SK-N-SH (cell line): ENCODE data around the gene UGT1A4. TPM values are rescaled to one million over a fixed set of nuclear protein-coding genes. Genes with fewer than 3 reads are reported as not detected.

Experiments
- CTCF ChIA-PET: fragments of 300-600, 350-600 bp; formaldehyde crosslinking; extraction: SDS; loops from one replicate; lab custom pipeline; 2021; lab: Yijun Ruan, JAX
- POLR2A ChIA-PET: fragments of 350-600 bp; sonication (Branson Sonifier 250); formaldehyde crosslinking; extraction: SDS; loops from one replicate; lab custom pipeline; 2020; ENCODE audit warnings: antibody characterized with exemption, inconsistent platforms; lab: Yijun Ruan, JAX
- DNase-seq: peaks from one replicate; pipeline ENCODE4 v3.0.0; 2012
- H2AFZ ChIP-seq: fragments of 200-600 bp; sonication (generic); 2 replicates; pipeline ENCODE4 v1.8.1; 2016; ENCODE audit warnings: antibody characterized with exemption, mild to moderate bottlenecking, low read depth
- H3F3A ChIP-seq: fragments of 200-600 bp; sonication (generic); replicated peaks from 2 replicates; pipeline ENCODE3; 2016; ENCODE audit warnings: antibody characterized with exemption, mild to moderate bottlenecking; ENCODE audit not compliant: insufficient read depth
- H3K27ac ChIP-seq, 2 experiments: fragments of 200-500 bp in 1 of 2; fragments of 200-600 bp in 1 of 2; sonication (Bioruptor generic) in 1 of 2; sonication (generic), shearing (Covaris generic) in 1 of 2; 2 replicates each; pipeline versions ENCODE4 v1.5.1 to v1.6.1; 2014 to 2016; ENCODE audit warnings: low read depth in 2 of 2, inconsistent platforms in 1 of 2, low read length in 1 of 2, mild to moderate bottlenecking in 1 of 2, mixed read lengths in 1 of 2
- H3K27me3 ChIP-seq: fragments of 200-600 bp; sonication (generic), shearing (Covaris generic); 2 replicates; pipeline ENCODE4 v1.6.1; 2016; ENCODE audit warnings: mixed run types; ENCODE audit not compliant: insufficient read depth
- H3K36me3 ChIP-seq, 2 experiments: fragments of 200-500 bp in 1 of 2; fragments of 200-600 bp in 1 of 2; sonication (Bioruptor generic) in 1 of 2; sonication (generic) in 1 of 2; replicated peaks in 1 of 2; 2 replicates each; pipeline versions ENCODE3 to v1.5.1; 2014 to 2016; ENCODE audit warnings: low read length in 1 of 2, mild to moderate bottlenecking in 1 of 2; ENCODE audit not compliant: insufficient read depth in 2 of 2, control insufficient read depth in 1 of 2
- H3K4me1 ChIP-seq, 2 experiments: fragments of 200-500 bp in 1 of 2; fragments of 200-600 bp in 1 of 2; sonication (Bioruptor generic) in 1 of 2; sonication (generic), shearing (Covaris generic) in 1 of 2; 2 replicates each; pipeline versions ENCODE4 v1.5.1 to v1.6.1; 2014 to 2016; ENCODE audit warnings: low read depth in 1 of 2, low read length in 1 of 2, mixed run types in 1 of 2; ENCODE audit not compliant: insufficient read depth in 2 of 2, control insufficient read depth in 1 of 2
- H3K4me2 ChIP-seq: fragments of 200-600 bp; sonication (generic), shearing (Covaris generic); 2 replicates; pipeline ENCODE4 v1.6.1; 2017; ENCODE audit warnings: mixed run types
- H3K4me3 ChIP-seq, 2 experiments: fragments of 200-500 bp in 1 of 2; fragments of 200-600 bp in 1 of 2; sonication (Bioruptor generic) in 1 of 2; sonication (generic), shearing (Covaris generic) in 1 of 2; 2 replicates each; pipeline versions ENCODE4 v1.5.1 to v1.8.1; 2014 to 2016; ENCODE audit warnings: low read depth in 2 of 2, inconsistent platforms in 1 of 2, low read length in 1 of 2, mild to moderate bottlenecking in 1 of 2, mixed read lengths in 1 of 2, moderate library complexity in 1 of 2
- H3K79me2 ChIP-seq: fragments of 200-600 bp; sonication (generic); 2 replicates; pipeline ENCODE4 v1.8.1; 2017; ENCODE audit warnings: mild to moderate bottlenecking; ENCODE audit not compliant: insufficient read depth
- H3K9ac ChIP-seq: fragments of 200-600 bp; sonication (generic); 2 replicates; pipeline ENCODE4 v1.6.1; 2017; ENCODE audit warnings: mixed run types
- H3K9me2 ChIP-seq: fragments of 200-600 bp; sonication (generic); 2 replicates; pipeline ENCODE4 v1.6.1; 2017; ENCODE audit warnings: mixed run types
- H3K9me3 ChIP-seq: fragments of 200-600 bp; sonication (generic); 2 replicates; pipeline ENCODE4 v1.6.1; 2017; ENCODE audit warnings: mixed run types, mild to moderate bottlenecking, moderate library complexity
- H4K20me1 ChIP-seq: fragments of 200-600 bp; sonication (generic); 2 replicates; pipeline ENCODE4 v1.6.1; 2017; ENCODE audit warnings: mild to moderate bottlenecking, mixed run types; ENCODE audit not compliant: insufficient read depth
- EP300 ChIP-seq, 2 experiments: IDR thresholded peaks; 2 replicates each; pipeline versions ENCODE4 v1.4.0 to v1.6.1; 2012; ENCODE audit warnings: borderline replicate concordance in 1 of 2, low read depth in 1 of 2, low read length in 1 of 2
- EZH2phosphoT487 ChIP-seq: fragments of 200-600 bp; sonication (generic); IDR thresholded peaks from 2 replicates; pipeline ENCODE4 v1.6.1; 2017; ENCODE audit warnings: low read depth, mixed run types, mild to moderate bottlenecking, antibody characterized with exemption, moderate library complexity, borderline replicate concordance
- FOXJ3 ChIP-seq: sonication (generic); formaldehyde crosslinking; IDR thresholded peaks from 2 replicates; pipeline ENCODE4 v1.5.1; 2020; ENCODE audit warnings: mild to moderate bottlenecking, missing genetic modification reagents
- GATA2 ChIP-seq: sonication (generic); formaldehyde crosslinking; IDR thresholded peaks from 2 replicates; pipeline ENCODE4 v1.5.0; 2020; ENCODE audit warnings: mild to moderate bottlenecking, missing genetic modification reagents
- IRF3 ChIP-seq: fragments of 150-350 bp; IDR thresholded peaks from 2 replicates; pipeline ENCODE4 v1.6.1; 2016; ENCODE audit warnings: mild to moderate bottlenecking, low read depth, low read length
- JUND ChIP-seq: IDR thresholded peaks from 2 replicates; pipeline ENCODE4 v1.4.0; 2012
- MAX ChIP-seq: IDR thresholded peaks from 2 replicates; pipeline ENCODE4 v1.4.0; 2012; ENCODE audit warnings: low read depth
- MEF2A ChIP-seq: IDR thresholded peaks from 2 replicates; pipeline ENCODE4 v1.4.0; 2012; ENCODE audit warnings: low read depth, borderline replicate concordance
- NFIC ChIP-seq: IDR thresholded peaks from 2 replicates; pipeline ENCODE4 v1.4.0; 2012; ENCODE audit warnings: borderline replicate concordance
- NRF1 ChIP-seq: IDR thresholded peaks from 2 replicates; pipeline ENCODE4 v1.6.1; 2012; ENCODE audit warnings: low read depth, mild to moderate bottlenecking, low read length
- PBX3 ChIP-seq: IDR thresholded peaks from 2 replicates; pipeline ENCODE4; 2012
- POLR2AphosphoS5 ChIP-seq: IDR thresholded peaks from 2 replicates; pipeline ENCODE4 v1.6.1; 2012; ENCODE audit warnings: low read depth, low read length
- RAD21 ChIP-seq: IDR thresholded peaks from 2 replicates; pipeline ENCODE4 v1.6.1; 2012; ENCODE audit warnings: mild to moderate bottlenecking, low read length
- RFX5 ChIP-seq: IDR thresholded peaks from 2 replicates; pipeline ENCODE4 v1.6.1; 2012; ENCODE audit warnings: mild to moderate bottlenecking, improper control_type of control experiment, low read length
- SIN3A ChIP-seq: IDR thresholded peaks from 2 replicates; pipeline ENCODE4 v1.6.1; 2012; ENCODE audit warnings: low read depth, mild to moderate bottlenecking, low read length, moderate library complexity, borderline replicate concordance
- TAF1 ChIP-seq: IDR thresholded peaks from 2 replicates; pipeline ENCODE4 v1.6.1; 2012; ENCODE audit warnings: low read depth, mild to moderate bottlenecking, low read length, moderate library complexity, borderline replicate concordance
- TCF12 ChIP-seq: IDR thresholded peaks from 2 replicates; pipeline ENCODE4 v1.4.0; 2012
- USF1 ChIP-seq: IDR thresholded peaks from 2 replicates; pipeline ENCODE4 v1.4.0; 2012; ENCODE audit warnings: low read depth, borderline replicate concordance
- USF2 ChIP-seq: fragments of 150-350 bp; IDR thresholded peaks from 2 replicates; pipeline ENCODE4 v1.6.1; 2017; ENCODE audit warnings: antibody characterized with exemption, low read length, low read depth, borderline replicate concordance
- YY1 ChIP-seq: IDR thresholded peaks from 2 replicates; pipeline ENCODE4 v1.4.0; 2012; ENCODE audit warnings: low read depth, mild to moderate bottlenecking
- WGBS: methylation state at CpG from one replicate; pipeline ENCODE4 v1.1.6; 2017; ENCODE audit warnings: low lambda C conversion rate; 5-methylcytosine and 5-hydroxymethylcytosine counted together
- polyA plus RNA-seq, 3 experiments: library from polyadenylated mRNA; depleted of rRNA; stranded (reverse); fragments of >200 nt; gene quantifications; 2 replicates each; pipeline ENCODE4 v1.2.3, GENCODE V29; 2012

Gene UGT1A4
- polyA plus RNA-seq, 1 of the 3 experiments (the other 2 are of a cell fraction), result not detected

- ChIA-PET POLR2A (no interaction called here), CTCF (no interaction called here)
- 82% methylated on average over 33 of the region's 46 CpGs for WGBS
Measured at GRCh38 chr2:233743464-233744259, 25.1 kb downstream of the UGT1A4 start.

More at GRCh38 chr2:233743464-233744259, 25.1 kb downstream of the UGT1A4 start:
- Histone ChIP-seq H3K36me3 (no peaks in the 10 kb centered on the region), H3K9ac (no peak overlapping the region), H2AFZ (no peak overlapping the region), H3K27me3 (no peaks in the 10 kb centered on the region; the same call in 1 of the 2 replicates), H3K9me2 (no peaks in the 10 kb centered on the region), H3K27ac (no peak overlapping the region), H3K4me3 (no peak overlapping the region), H3F3A (no peaks in the 10 kb centered on the region), H3K4me2 (no peak overlapping the region), H3K9me3 (no peaks in the 10 kb centered on the region), H3K79me2 (no peaks in the 10 kb centered on the region), H3K4me1 (no peaks in the 10 kb centered on the region), H4K20me1 (no peaks in the 10 kb centered on the region)
- DNase-seq, result no peak
- TF ChIP-seq USF2 (no peak), YY1 (no peak), TCF12 (no peak), IRF3 (no peak), POLR2AphosphoS5 (no peak), PBX3 (no peak), RAD21 (no peak), JUND (no peak), USF1 (no peak), SIN3A (no peak), NRF1 (no peak), FOXJ3 (CRISPR knock-in tag) (no peak), EZH2phosphoT487 (no peak), TAF1 (no peak), MAX (no peak), NFIC (no peak), RFX5 (no peak), GATA2 (no peak), MEF2A (no peak), EP300 (IDR thresholded peaks at IDR 0.05; ENCODE audit: borderline replicate concordance in 1 of 2, low read depth in 1 of 2, low read length in 1 of 2) (no peak)
- TF ChIP-seq, all 33 proteins: peak for 0
